DOHH2 (cell line): ENCODE measurements around the gene CDK13.

Source experiments
- H3F3A ChIP-seq: fragments of 200-600 bp; sonication (generic), shearing (Covaris generic); 2 replicates; pipeline ENCODE4 v1.6.0; 2016; ENCODE audit warnings: antibody characterized with exemption, mild to moderate bottlenecking; ENCODE audit not compliant: control insufficient read depth, insufficient read depth
- H3K27ac ChIP-seq: fragments of 200-600 bp; sonication (generic); 2 replicates; pipeline ENCODE4 v1.5.1; 2014; ENCODE audit warnings: low read depth, mild to moderate bottlenecking, low read length, moderate library complexity
- H3K27me3 ChIP-seq: fragments of 200-600 bp; sonication (generic); 2 replicates; pipeline ENCODE4 v1.6.1; 2014; ENCODE audit warnings: mild to moderate bottlenecking, low read length, mixed read lengths; ENCODE audit not compliant: control insufficient read depth
- H3K36me3 ChIP-seq: fragments of 200-600 bp; sonication (generic); 2 replicates; pipeline ENCODE4 v1.6.1; 2014; ENCODE audit warnings: mild to moderate bottlenecking, low read length, moderate library complexity, mixed read lengths; ENCODE audit not compliant: control insufficient read depth
- H3K4me1 ChIP-seq: fragments of 200-600 bp; sonication (generic); 2 replicates; pipeline ENCODE4 v1.6.1; 2014; ENCODE audit warnings: mild to moderate bottlenecking, low read length, mixed read lengths; ENCODE audit not compliant: control insufficient read depth
- H3K4me2 ChIP-seq: fragments of 200-600 bp; sonication (generic); 2 replicates; pipeline ENCODE4 v1.6.0; 2014; ENCODE audit warnings: mild to moderate bottlenecking, low read length, moderate library complexity
- H3K4me3 ChIP-seq: fragments of 200-600 bp; sonication (generic); 2 replicates; pipeline ENCODE4 v1.5.1; 2014; ENCODE audit warnings: mild to moderate bottlenecking, low read length, mixed read lengths
- H3K79me2 ChIP-seq: fragments of 200-600 bp; sonication (generic); 2 replicates; pipeline ENCODE4 v1.6.1; 2014; ENCODE audit warnings: mild to moderate bottlenecking, low read length, mixed read lengths; ENCODE audit not compliant: control insufficient read depth
- H3K9me2 ChIP-seq: fragments of 200-600 bp; sonication (generic); replicated peaks from 2 replicates; pipeline ENCODE4 v1.6.1; 2014; ENCODE audit warnings: mild to moderate bottlenecking, low read length, mixed read lengths; ENCODE audit not compliant: control insufficient read depth
- H3K9me3 ChIP-seq: fragments of 200-600 bp; sonication (generic); 2 replicates; pipeline ENCODE4 v1.6.1; 2014; ENCODE audit warnings: antibody characterized with exemption, low read length, mixed read lengths; ENCODE audit not compliant: control insufficient read depth, insufficient read depth
- H4K20me1 ChIP-seq: fragments of 200-600 bp; sonication (generic); 2 replicates; pipeline ENCODE4 v1.6.0; 2014; ENCODE audit warnings: low read depth, mild to moderate bottlenecking, antibody characterized with exemption, low read length, moderate library complexity; ENCODE audit not compliant: control insufficient read depth, insufficient read depth
- CTCF ChIP-seq: fragments of 200-600 bp; sonication (generic); IDR thresholded peaks from one replicate; pipeline ENCODE4 v1.5.1; 2014; ENCODE audit warnings: antibody characterized with exemption, mild to moderate bottlenecking, low read depth, low read length; ENCODE audit not compliant: poor library complexity, severe bottlenecking
- EZH2phosphoT487 ChIP-seq: fragments of 200-600 bp; sonication (generic); IDR thresholded peaks from 2 replicates; pipeline ENCODE4 v1.6.1; 2017; ENCODE audit warnings: borderline replicate concordance, mild to moderate bottlenecking, antibody characterized with exemption, low read length, moderate library complexity, mixed read lengths

Gene CDK13

DNA sequence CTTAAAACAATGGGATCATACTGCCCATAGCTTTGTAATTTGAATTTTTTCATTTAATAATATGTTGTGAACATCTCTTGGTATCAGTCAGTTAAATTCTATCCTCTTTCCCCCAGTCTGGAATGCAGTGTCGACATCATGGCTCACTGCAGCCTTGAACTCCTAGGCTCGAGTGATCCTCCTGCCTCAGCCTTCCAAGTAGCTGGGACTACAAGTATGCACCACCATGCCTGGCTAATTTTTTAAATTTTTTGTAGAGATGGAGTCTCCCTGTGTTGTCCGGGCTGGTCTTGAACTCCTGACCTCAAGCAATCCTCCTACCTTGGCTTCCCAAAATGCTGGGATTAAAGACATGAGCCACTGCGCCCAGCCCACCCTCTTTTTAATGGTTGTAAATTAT lies 149.8 kb downstream of the CDK13 start:
- H4K20me1 ChIP-seq = no peaks in the 10 kb centered on the region
- H3K36me3 ChIP-seq = peaks cover 24% of the 10 kb centered on the region
- no peaks in the 10 kb centered on the region for H3K9me2 ChIP-seq
- no peaks in the 10 kb centered on the region for H3K9me3 ChIP-seq
- no peaks in the 10 kb centered on the region for H3K27me3 ChIP-seq
- 0 out of 2 replicates have a peak, but pooled peaks cover 2% of the 10 kb centered on the region for H3F3A ChIP-seq
- no peaks in the 10 kb centered on the region for H3K79me2 ChIP-seq
- no peak overlapping the region for H3K4me3 ChIP-seq
- no peak overlapping the region for H3K27ac ChIP-seq
- H3K4me1 ChIP-seq = no peaks in the 10 kb centered on the region
- no peak for TF ChIP-seq EZH2phosphoT487
- TF ChIP-seq CTCF = no peak
- H3K4me2 ChIP-seq = no peak overlapping the region

- H3K79me2 ChIP-seq = no peaks in the 10 kb centered on the region
- no peak for TF ChIP-seq CTCF
- no peak for TF ChIP-seq EZH2phosphoT487
- H3K4me1 ChIP-seq = no peaks in the 10 kb centered on the region
- no peaks in the 10 kb centered on the region for H3K9me2 ChIP-seq
- H3K9me3 ChIP-seq = no peaks in the 10 kb centered on the region
- no peaks in the 10 kb centered on the region for H3K27me3 ChIP-seq
- no peaks in the 10 kb centered on the region for H4K20me1 ChIP-seq
- no peak overlapping the region for H3K4me3 ChIP-seq
- peaks cover 12% of the 10 kb centered on the region for H3K36me3 ChIP-seq
- peaks cover 4% of the 10 kb centered on the region; the same call in 1 of the 2 replicates for H3F3A ChIP-seq
- no peak overlapping the region for H3K27ac ChIP-seq
- no peak overlapping the region for H3K4me2 ChIP-seq
Observed at GRCh38 chr7:40101201-40101600, 151.1 kb downstream of the CDK13 start.

DNA sequence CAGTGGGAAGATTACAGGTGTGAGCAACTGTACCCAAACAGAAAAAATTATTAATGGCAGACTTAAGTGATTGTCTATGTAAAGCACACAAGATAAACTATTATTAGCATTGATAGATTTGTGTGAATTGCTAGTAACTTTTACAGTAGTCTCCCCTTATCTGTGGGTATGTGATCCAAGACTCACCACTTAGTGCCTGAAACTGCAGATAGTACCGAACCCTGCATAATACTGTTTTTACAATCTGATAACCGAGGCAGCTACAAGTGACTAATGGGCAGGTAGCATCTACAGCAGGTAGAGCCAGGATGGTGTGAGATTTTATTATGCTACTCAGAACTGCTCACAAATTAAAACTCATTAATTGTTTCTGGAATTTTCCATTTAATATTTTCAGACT lies 152.8 kb downstream of the CDK13 start:
- Histone ChIP-seq H3K4me3 (no peak overlapping the region), H3K27ac (no peak overlapping the region), H4K20me1 (no peaks in the 10 kb centered on the region), H3K27me3 (no peaks in the 10 kb centered on the region), H3K4me2 (no peak overlapping the region), H3F3A (peaks cover 4% of the 10 kb centered on the region; the same call in 1 of the 2 replicates), H3K9me3 (no peaks in the 10 kb centered on the region), H3K79me2 (no peaks in the 10 kb centered on the region), H3K9me2 (no peaks in the 10 kb centered on the region), H3K4me1 (no peaks in the 10 kb centered on the region), H3K36me3 (no peaks in the 10 kb centered on the region)
- TF ChIP-seq EZH2phosphoT487 (no peak), CTCF (no peak)
